Breast epithelium (tissue), 4 donors: Measurements from ENCODE around the gene SFMBT2. TPM values are rescaled to one million over a fixed set of nuclear protein-coding genes. Genes with fewer than 3 reads are reported as not detected.

Experiments
- DNase-seq, 2 donors: peaks; one replicate each; pipeline ENCODE4 v3.0.0-alpha.2; 2019; ENCODE audit warnings: low spot score in 2 of 2
- H3K27ac ChIP-seq, 2 donors: fragments of 200-600 bp; sonication (generic) in 1 of 2; one replicate each; pipeline ENCODE4 v1.5.1; 2016 to 2019; ENCODE audit warnings: mild to moderate bottlenecking in 1 of 2
- H3K27me3 ChIP-seq, 2 donors: fragments of 200-600 bp; sonication (generic) in 1 of 2; one replicate each; pipeline versions ENCODE4 v1.5.1 to v1.6.0; 2017 to 2019; ENCODE audit warnings: control low read depth in 1 of 2, mild to moderate bottlenecking in 1 of 2
- H3K36me3 ChIP-seq: fragments of 200-600 bp; one replicate; pipeline ENCODE4 v1.5.1; 2019
- H3K4me1 ChIP-seq, 2 donors: fragments of 200-600 bp; sonication (generic); one replicate each; pipeline ENCODE4 v1.5.1; 2016 to 2019; ENCODE audit warnings: control low read depth in 1 of 2
- H3K4me3 ChIP-seq, 3 donors: fragments of 200-600 bp; sonication (generic); 1 replicate in 2 of 3; 2 replicates in 1 of 3; pipeline ENCODE4 v1.5.1; 2016 to 2019; ENCODE audit warnings: mild to moderate bottlenecking in 3 of 3, moderate library complexity in 2 of 3
- H3K9me3 ChIP-seq, 2 donors: fragments of 200-600 bp; sonication (generic) in 1 of 2; one replicate each; pipeline ENCODE4 v1.5.1; 2016 to 2019; ENCODE audit warnings: control low read depth in 1 of 2
- CTCF ChIP-seq, 3 donors: fragments of 450-650 bp; IDR thresholded peaks; one replicate each; pipeline ENCODE4 v1.5.1; 2016 to 2017; ENCODE audit warnings: antibody characterized with exemption in 3 of 3, mild to moderate bottlenecking in 3 of 3, moderate library complexity in 3 of 3
- POLR2A ChIP-seq: fragments of 450-650 bp; IDR thresholded peaks from one replicate; pipeline ENCODE4 v1.6.1; 2016; ENCODE audit warnings: antibody characterized with exemption, mild to moderate bottlenecking, moderate library complexity
- POLR2AphosphoS5 ChIP-seq, 3 donors: sonication (generic); formaldehyde crosslinking; IDR thresholded peaks; one replicate each; pipeline ENCODE4 v1.6.1; 2017; ENCODE audit warnings: antibody characterized with exemption in 3 of 3
- intact Hi-C: fragments of 100-400 bp; cut with DNase I; formaldehyde crosslinking; loops from one replicate; pipeline ENCODE4 v1.15.1; 2023; ENCODE audit warnings: low total_unique reads
- total RNA-seq, 3 donors: library from RNA; depleted of rRNA; stranded (reverse); fragments of >200 nt; gene quantifications; one replicate each; pipeline ENCODE4 v1.1.0, GENCODE V29; 2016

The SFMBT2 gene
- total RNA-seq, 3 donors from 2014 or later = 3.5 to 32.8 (median 22.8) TPM

GRCh38 chr10:7260412-7260900 is 150.4 kb downstream of the SFMBT2 start:
- Histone ChIP-seq H3K9me3 (no peaks in the 10 kb centered on the region), H3K4me1 (no peaks in the 10 kb centered on the region), H3K27ac (peak overlapping the region; percentile 37 to 38), H3K4me3 (no peak overlapping the region), H3K36me3 (no peaks in the 10 kb centered on the region), H3K27me3 (no peaks in the 10 kb centered on the region)
- intact Hi-C loops = no loop called here
- TF ChIP-seq POLR2A (no peak), POLR2AphosphoS5 (IDR thresholded peaks at IDR 0.05) (peak; percentile 17 to 92 (median 51)), CTCF (IDR thresholded peaks at IDR 0.05) (peak; percentile 69 to 86 (median 73))
- peak in 1 of 2 donors; percentile 65 for DNase-seq

- no peak for DNase-seq
- Histone ChIP-seq H3K27ac (peak overlapping the region in 1 of 2 donors; percentile 32), H3K4me1 (no peaks in the 10 kb centered on the region), H3K27me3 (no peaks in the 10 kb centered on the region), H3K36me3 (no peaks in the 10 kb centered on the region), H3K9me3 (no peaks in the 10 kb centered on the region), H3K4me3 (no peak overlapping the region)
- TF ChIP-seq POLR2A = no peak
- TF ChIP-seq CTCF (IDR thresholded peaks at IDR 0.05) = no peak
- TF ChIP-seq POLR2AphosphoS5 (IDR thresholded peaks at IDR 0.05) = no peak
- intact Hi-C loops = no loop called here
These were observed 151.8 kb downstream of the SFMBT2 start for GRCh38 chr10:7258948-7259523.

- H3K4me1 ChIP-seq = no peaks in the 10 kb centered on the region
- no peaks in the 10 kb centered on the region for H3K9me3 ChIP-seq
- TF ChIP-seq CTCF (IDR thresholded peaks at IDR 0.05) (no peak), POLR2AphosphoS5 (IDR thresholded peaks at IDR 0.05) (no peak), POLR2A (no peak)
- no peak for DNase-seq
- H3K27me3 ChIP-seq = no peaks in the 10 kb centered on the region
- H3K36me3 ChIP-seq = no peaks in the 10 kb centered on the region
- intact Hi-C loops = no loop called here
- H3K4me3 ChIP-seq = no peak overlapping the region
- no peak overlapping the region for H3K27ac ChIP-seq
These were observed 155.3 kb downstream of the SFMBT2 start for GRCh38 chr10:7255517-7255916.

- no peaks in the 10 kb centered on the region for H3K9me3 ChIP-seq
- no peaks in the 10 kb centered on the region for H3K27me3 ChIP-seq
- intact Hi-C loops = loop anchor here (5.0 kb wide), 1 partner anchor 160 kb away; the partner anchor contains the start of gene SFMBT2
- no peaks in the 10 kb centered on the region for H3K4me1 ChIP-seq
- H3K36me3 ChIP-seq = no peaks in the 10 kb centered on the region
- no peak overlapping the region for H3K4me3 ChIP-seq
- TF ChIP-seq POLR2AphosphoS5 (IDR thresholded peaks at IDR 0.05) (no peak), POLR2A (no peak), CTCF (IDR thresholded peaks at IDR 0.05) (no peak)
- DNase-seq = no peak
- H3K27ac ChIP-seq = no peak overlapping the region
These were observed 159.0 kb downstream of the SFMBT2 start for GRCh38 chr10:7251696-7252465.

- Histone ChIP-seq H3K36me3 (no peaks in the 10 kb centered on the region), H3K27me3 (no peaks in the 10 kb centered on the region), H3K9me3 (no peaks in the 10 kb centered on the region), H3K4me3 (no peak overlapping the region), H3K4me1 (no peaks in the 10 kb centered on the region), H3K27ac (no peak overlapping the region)
- intact Hi-C loops = loop anchor here (5.0 kb wide), 1 partner anchor 162 kb away; the partner anchor contains the start of gene SFMBT2
- no peak for DNase-seq
- TF ChIP-seq CTCF (IDR thresholded peaks at IDR 0.05) (no peak), POLR2A (no peak), POLR2AphosphoS5 (IDR thresholded peaks at IDR 0.05) (no peak)
These were observed 160.6 kb downstream of the SFMBT2 start for GRCh38 chr10:7250236-7250635.
